Activated effector memory CD4-positive, alpha-beta T cell treated with Interleukin-2 at 50 U/mL for 16 hours (primary cell): Measurements from ENCODE around the gene ASTN1.

Experiments
- DNase-seq: peaks from one replicate; pipeline ENCODE4 v3.0.0-alpha.2; 2020

ASTN1 gene

DNA sequence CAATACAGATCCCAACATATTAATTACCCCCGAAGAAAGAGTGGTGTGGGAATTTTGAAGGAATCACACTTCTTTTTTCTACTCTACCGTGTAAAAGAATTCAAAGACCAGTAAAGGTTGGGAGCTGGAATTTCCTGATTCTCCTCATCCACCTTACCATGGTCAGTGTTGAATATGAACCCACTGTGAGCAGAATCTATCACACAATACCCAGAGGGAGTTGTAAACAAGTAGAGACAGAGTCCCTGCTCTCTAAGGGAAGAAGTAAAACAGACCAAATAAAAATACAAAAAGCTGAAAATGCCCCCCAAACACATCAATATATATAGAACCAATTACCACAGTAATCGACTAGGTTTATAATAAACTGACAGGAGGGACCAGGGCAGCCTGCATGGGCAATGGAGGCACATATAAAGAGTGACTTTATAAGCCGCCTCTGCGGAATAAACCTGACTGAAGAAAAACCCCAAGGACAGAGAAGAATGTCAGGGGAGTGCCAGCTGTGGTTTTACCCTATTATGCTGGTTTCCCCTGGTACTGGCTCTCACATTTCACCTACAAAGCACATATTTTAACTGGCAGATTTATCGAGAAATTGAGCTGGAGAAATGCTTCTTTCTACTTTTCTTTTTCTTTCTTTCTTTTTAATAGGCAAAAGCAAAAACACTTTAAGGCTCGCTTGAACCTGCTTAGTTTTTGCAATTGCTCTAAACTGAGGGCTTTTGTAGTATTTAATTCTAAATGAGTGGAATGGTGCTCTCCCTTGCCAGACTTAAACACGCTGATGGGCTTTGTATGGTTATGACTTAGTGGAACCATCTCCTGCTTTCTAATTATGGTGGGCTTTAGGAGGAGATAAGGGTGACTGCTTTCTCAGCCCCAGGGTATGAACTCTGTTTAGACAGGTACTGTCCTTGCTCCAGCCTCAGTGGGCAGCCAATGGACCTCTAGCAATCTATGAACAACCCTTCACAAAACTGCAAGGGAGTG is 244.8 kb downstream of the ASTN1 start:
- DNase-seq, result no peak

DNA sequence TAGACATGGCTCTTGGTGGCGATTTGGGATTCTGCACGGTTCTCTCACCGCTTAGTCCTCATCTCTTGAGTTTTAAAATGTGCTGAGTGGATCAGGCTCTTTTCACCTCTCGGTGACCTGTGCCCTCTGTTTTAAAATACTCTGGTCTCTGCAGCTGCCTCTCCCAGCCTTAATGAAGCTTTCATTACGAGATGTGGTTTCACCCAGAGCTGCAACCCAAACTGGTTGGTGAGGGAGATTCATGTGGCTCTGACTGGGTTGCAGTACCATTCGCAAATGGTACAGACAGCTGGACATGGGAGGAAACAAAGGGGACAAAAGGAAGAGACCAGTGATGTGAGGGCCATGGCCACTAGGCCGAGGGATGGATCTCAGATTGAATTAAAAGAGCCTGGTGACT is 258.9 kb downstream of the ASTN1 start:
- DNase-seq, result no peak

GRCh38 chr1:176904057-176904751 is 260.3 kb downstream of the ASTN1 start:
- no peak for DNase-seq

GRCh38 chr1:176903474-176903873 is 261.0 kb downstream of the ASTN1 start:
- no peak for DNase-seq

DNA sequence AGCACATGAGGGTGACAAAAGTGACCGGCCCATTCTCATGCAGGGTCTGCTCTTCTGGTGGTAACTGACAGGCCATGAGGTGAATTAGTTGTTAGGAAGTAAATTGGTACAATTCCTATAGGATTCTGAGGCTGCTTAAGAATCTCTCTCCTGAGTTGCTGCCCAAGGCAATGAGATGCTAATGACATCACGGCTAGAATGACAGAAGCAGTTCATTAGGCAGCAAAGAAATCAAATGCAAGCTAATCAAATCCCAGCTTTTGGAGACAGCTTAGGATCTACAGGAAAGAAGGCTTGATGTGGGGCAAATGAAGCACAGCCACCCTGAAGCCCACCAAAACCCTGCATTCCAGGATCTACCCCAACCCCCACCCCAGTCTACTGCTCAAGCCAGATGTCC is 265.2 kb downstream of the ASTN1 start:
- DNase-seq, result no peak

GRCh38 chr1:176897350-176898236 is 266.9 kb downstream of the ASTN1 start:
- DNase-seq, result no peak

DNA sequence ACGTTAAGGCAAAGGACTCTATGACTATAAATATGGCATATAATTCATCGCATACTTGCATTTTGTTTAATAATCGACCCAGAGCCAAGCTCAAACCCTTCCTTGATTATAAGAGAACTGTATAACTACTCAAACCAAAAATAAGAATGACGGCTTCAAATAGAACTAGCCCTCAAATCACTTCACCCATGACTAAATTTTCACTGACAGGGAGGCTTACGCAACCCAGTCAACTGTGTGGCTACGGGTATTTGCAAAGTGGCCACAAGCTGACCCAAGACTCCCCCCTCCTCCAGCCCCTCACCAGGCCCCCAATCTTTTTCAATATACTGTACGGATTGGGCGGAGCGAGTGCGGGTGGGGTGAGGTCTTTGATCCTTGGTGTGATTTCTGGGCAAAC is 268.3 kb downstream of the ASTN1 start:
- DNase-seq, result no peak

DNA sequence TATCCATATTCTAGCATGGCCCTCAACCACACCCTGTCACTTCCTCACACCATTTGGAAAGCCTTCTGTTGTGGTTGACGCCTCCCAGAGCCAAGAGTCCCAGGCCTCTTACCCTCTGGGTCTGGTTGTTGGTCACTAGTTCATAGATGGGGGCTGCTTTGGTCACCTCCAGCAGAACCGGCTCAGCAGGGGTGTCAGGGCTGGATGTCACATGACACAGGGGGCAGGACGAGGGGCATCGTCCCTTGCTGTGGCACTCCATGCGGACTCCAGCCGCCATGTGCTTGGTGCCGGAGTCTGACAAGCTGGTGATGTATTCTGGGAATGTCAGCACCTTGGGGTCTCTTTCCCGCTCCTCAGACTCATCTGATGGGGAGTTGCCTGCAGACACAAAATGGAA is 270.1 kb downstream of the ASTN1 start:
- DNase-seq, result no peak

GRCh38 chr1:176893625-176894352 is 270.7 kb downstream of the ASTN1 start:
- DNase-seq, result no peak

- no peak for DNase-seq
Observed at GRCh38 chr1:176888471-176889032, 276.0 kb downstream of the ASTN1 start.

- DNase-seq, result no peak
Observed at GRCh38 chr1:176885751-176886150, 278.8 kb downstream of the ASTN1 start.

DNA sequence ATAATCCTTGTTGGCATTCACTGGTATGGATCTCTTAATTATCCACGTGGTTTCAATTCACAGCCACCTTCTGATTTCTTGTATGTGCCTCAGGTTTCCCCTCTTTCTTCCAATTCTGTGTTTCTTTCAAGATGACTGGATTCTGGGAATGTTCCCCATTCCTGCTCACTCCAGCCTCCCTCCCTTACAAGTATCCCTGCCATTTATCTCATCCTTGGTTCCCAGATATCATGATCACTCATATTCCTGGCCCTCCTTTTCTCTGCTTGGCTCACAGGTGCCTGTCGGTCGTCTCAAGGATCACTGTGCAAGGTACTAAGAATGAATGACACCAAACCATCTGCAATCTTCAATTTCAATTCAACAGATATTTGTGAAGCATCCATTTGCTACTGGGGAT is 279.2 kb downstream of the ASTN1 start:
- no peak for DNase-seq

- DNase-seq, result no peak
Observed at GRCh38 chr1:176884911-176885310, 279.6 kb downstream of the ASTN1 start.

- DNase-seq, result no peak
Observed at GRCh38 chr1:176884286-176884685, 280.2 kb downstream of the ASTN1 start.

DNA sequence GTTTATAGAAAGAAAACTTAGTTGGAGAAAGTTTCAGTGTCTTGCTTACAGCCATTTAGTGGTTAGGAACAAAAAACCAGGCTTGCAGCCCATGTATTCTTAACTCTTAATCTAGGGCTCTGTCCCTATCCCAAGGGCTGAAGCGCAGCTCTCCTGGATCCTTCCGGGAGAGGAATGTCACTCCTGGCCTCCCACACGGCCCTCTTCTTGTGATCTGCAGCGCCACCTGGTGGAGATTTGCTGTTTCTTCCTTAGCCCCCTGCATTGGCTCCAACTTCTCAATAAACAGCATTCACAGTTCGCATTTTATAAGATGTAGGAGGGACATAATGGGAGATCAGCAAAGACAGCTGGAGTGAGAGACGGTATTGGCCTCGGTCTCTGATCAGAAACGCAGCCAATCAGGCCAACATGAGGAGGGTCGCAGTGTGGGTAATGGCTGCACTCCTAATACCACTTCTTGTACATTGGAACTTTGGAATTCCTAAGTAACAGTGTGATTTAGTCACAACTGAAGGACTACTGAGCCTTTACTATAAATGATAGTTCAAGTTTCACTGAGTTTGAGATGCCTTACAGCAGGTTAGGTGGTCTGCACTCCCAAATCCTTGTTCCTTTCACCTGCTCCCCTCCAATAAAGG is 283.4 kb downstream of the ASTN1 start:
- no peak for DNase-seq

GRCh38 chr1:176879784-176880620 is 284.5 kb downstream of the ASTN1 start:
- DNase-seq, result no peak

DNA sequence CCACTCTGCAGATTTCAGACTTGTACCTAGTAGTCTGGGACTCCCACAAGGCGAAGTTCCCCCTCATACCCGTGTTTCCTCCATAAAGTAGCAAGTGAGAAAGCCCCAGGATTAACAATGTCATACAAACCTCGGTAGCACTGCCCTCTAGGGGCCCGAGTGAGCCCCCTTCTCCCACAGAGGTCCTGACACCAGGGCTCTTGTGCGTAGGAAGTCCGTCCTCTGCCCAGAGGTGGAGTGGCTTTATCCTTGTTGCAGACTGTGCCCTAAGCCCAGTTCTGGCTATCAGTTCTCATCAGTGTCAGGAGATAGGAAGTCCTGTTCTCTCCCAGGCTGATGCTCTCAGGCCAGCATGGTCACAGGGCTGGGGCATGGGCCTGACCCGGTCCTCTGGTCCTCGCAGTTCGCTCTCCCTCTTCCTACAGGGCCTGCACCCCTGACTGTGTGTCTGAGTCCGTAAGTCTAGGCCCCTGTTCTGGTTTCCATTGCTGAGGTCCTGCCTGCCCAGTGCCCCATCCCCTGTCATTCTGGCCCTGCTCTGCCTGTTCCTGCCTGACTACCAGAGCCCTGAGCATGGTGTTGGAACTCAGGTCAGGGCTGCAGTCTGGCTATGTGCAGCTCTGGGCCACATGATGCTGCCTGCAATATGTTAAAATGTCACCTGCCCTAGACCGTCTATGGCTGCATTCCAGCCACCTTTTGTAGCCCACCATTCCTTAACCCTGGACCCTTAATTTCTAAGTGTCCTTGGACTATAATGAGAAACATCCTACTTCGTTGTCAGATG is 285.6 kb downstream of the ASTN1 start:
- no peak for DNase-seq

DNA sequence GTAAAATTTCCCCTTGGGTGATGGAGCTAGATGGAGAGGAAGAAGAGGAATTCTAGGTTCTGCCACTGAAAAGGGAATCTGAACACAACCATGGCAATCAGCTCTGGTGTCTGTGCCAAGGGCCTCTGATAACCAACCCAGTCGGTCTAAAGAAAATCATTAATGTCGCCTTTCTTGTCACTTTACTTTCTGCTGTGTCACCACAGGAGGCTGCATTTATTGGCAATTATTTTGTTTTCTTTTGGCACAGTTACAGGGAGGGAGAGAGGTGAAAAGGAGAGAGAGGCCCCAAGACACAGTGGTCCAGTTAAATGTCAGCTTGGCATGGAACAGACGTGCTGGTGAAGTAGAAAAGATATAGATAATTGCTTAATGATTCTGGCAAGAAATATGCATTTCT is 287.0 kb downstream of the ASTN1 start:
- no peak for DNase-seq

GRCh38 chr1:176876966-176877515 is 287.5 kb downstream of the ASTN1 start:
- no peak for DNase-seq
